Panc1 (cell line): ENCODE measurements around the gene TLCD3A. TPM values are rescaled to one million over a fixed set of nuclear protein-coding genes. Genes with fewer than 3 reads are reported as not detected.
"Not testable (repeated sequence)": the region's sequence is repeated elsewhere in the genome, so short reads cannot be mapped to it uniquely, and the experiment has no call there.

Source experiments
- ATAC-seq: fragments of 200-7000 bp; cut with Tn5 transposase; 2 replicates; pipeline ENCODE4 v1.9.1; 2020; ENCODE audit warnings: mild to moderate bottlenecking, moderate library complexity
- BruUV-seq: library from RNA; stranded (reverse); fragments of 400-500 nt; replicated peaks from 2 replicates; lab custom pipeline; 2021; lab: Mats Ljungman, UMichigan
- CTCF ChIA-PET: fragments of 300-600 bp; sonication (Branson Sonifier 250); formaldehyde crosslinking; loops from one replicate; lab custom pipeline; 2022; ENCODE audit warnings: antibody characterized with exemption; lab: Charles Lee
- POLR2A ChIA-PET: fragments of 300-600 bp; sonication (Branson Sonifier 250); formaldehyde crosslinking; loops from one replicate; lab custom pipeline; 2022; ENCODE audit warnings: antibody characterized with exemption; lab: Charles Lee
- DNase-seq: peaks from one replicate; pipeline ENCODE4 v3.0.0-alpha.2; 2010; ENCODE audit warnings: low read depth, low spot score
- H3K27ac ChIP-seq: 2 replicates; pipeline ENCODE4 v1.5.1; 2011; ENCODE audit warnings: mild to moderate bottlenecking, low read length, inconsistent platforms
- H3K27me3 ChIP-seq: fragments of 200-500 bp; sonication (Bioruptor generic); 2 replicates; pipeline ENCODE4 v1.6.0; 2014; ENCODE audit warnings: low read length, inconsistent platforms; ENCODE audit not compliant: control insufficient read depth, insufficient read depth
- H3K36me3 ChIP-seq: fragments of 200-500 bp; sonication (Bioruptor generic); 2 replicates; pipeline ENCODE4 v1.5.1; 2014; ENCODE audit warnings: inconsistent platforms, mild to moderate bottlenecking, low read length, moderate library complexity; ENCODE audit not compliant: control insufficient read depth, insufficient read depth
- H3K4me1 ChIP-seq: 2 replicates; pipeline ENCODE4 v1.5.1; 2011; ENCODE audit warnings: inconsistent platforms, mild to moderate bottlenecking, low read length, moderate library complexity; ENCODE audit not compliant: control insufficient read depth, insufficient read depth
- H3K4me3 ChIP-seq, 2 experiments: 2 replicates each; pipeline ENCODE4 v1.5.1; 2011 to 2012; ENCODE audit warnings: low read depth in 2 of 2, low read length in 2 of 2, mild to moderate bottlenecking in 2 of 2, inconsistent platforms in 1 of 2, moderate library complexity in 1 of 2
- H3K9me3 ChIP-seq: fragments of 200-500 bp; sonication (Bioruptor generic); 2 replicates; pipeline ENCODE4 v1.5.1; 2014; ENCODE audit warnings: low read depth, mild to moderate bottlenecking, inconsistent platforms, low read length, moderate library complexity; ENCODE audit not compliant: control insufficient read depth, insufficient read depth
- CTCF ChIP-seq: fragments of 450-650 bp; IDR thresholded peaks from 2 replicates; pipeline ENCODE4 v1.5.1; 2017; ENCODE audit warnings: mild to moderate bottlenecking
- POLR2AphosphoS5 ChIP-seq: IDR thresholded peaks from 2 replicates; pipeline ENCODE4 v1.6.1; 2012; ENCODE audit warnings: mild to moderate bottlenecking, low read depth, low read length, moderate library complexity
- REST ChIP-seq, 2 experiments: IDR thresholded peaks; 2 replicates each; pipeline ENCODE4 v1.6.1; 2011 to 2012; ENCODE audit warnings: low read depth in 2 of 2, control low read depth in 1 of 2, low read length in 1 of 2, mild to moderate bottlenecking in 1 of 2, moderate library complexity in 1 of 2; ENCODE audit not compliant: insufficient read depth in 1 of 2
- SIN3A ChIP-seq: IDR thresholded peaks from 2 replicates; pipeline ENCODE4 v1.6.1; 2012; ENCODE audit warnings: low read depth, mild to moderate bottlenecking, low read length, moderate library complexity, borderline replicate concordance; ENCODE audit not compliant: insufficient read depth
- TCF7L2 ChIP-seq: IDR thresholded peaks from 2 replicates; pipeline ENCODE4 v1.6.1; 2011; ENCODE audit warnings: mild to moderate bottlenecking, low read depth, low read length, inconsistent platforms
- in situ Hi-C: cut with HindIII; loops from 2 replicates; pipeline ENCODE4 v1.10.0; 2016; ENCODE audit warnings: low sequenced_read_pairs, low pct_unique_long_range_greater_than_20kb
- intact Hi-C: fragments of 100-400 bp; cut with micrococcal nuclease; formaldehyde crosslinking; loops from one replicate; pipeline ENCODE4 v1.10.0; 2022; ENCODE audit not compliant: unreplicated experiment
- total RNA-seq: library from RNA; stranded (reverse); gene quantifications from one replicate; pipeline ENCODE4 v1.2.1, GENCODE V29; 2021; ENCODE audit not compliant: unreplicated experiment

TLCD3A gene
- total RNA-seq, 1 experiment from 2014 or later = 30.4 TPM

GRCh38 chr17:788551-788950 lies 56.2 kb downstream of the TLCD3A start:
- H3K4me3 ChIP-seq = no peak overlapping the region
- peaks cover 7% of the 10 kb centered on the region; the same call in 1 of the 2 replicates for H3K4me1 ChIP-seq
- no peaks in the 10 kb centered on the region; the same call in 1 of the 2 replicates for H3K36me3 ChIP-seq
- no peaks in the 10 kb centered on the region for H3K27me3 ChIP-seq
- CTCF ChIA-PET = interaction anchor here (0.8 kb wide), 1 partner anchor 192 kb away, joined by 3 read pairs; no protein-coding TSS in a partner anchor
- in situ Hi-C loops = no loop called here
- BruUV-seq = no TSS peak
- ATAC-seq (no peak), DNase-seq (no peak)
- H3K9me3 ChIP-seq = no peaks in the 10 kb centered on the region
- H3K27ac ChIP-seq = no peak overlapping the region
- POLR2A ChIA-PET = no interaction called here
- intact Hi-C loops = no loop called here
- TF ChIP-seq POLR2AphosphoS5 = no peak
- no peak for TF ChIP-seq TCF7L2
- no peak for TF ChIP-seq REST (IDR thresholded peaks at IDR 0.05; ENCODE audit: insufficient read depth in 1 of 2, low read depth in 2 of 2, low read length in 1 of 2)
- no peak for TF ChIP-seq SIN3A
- no peak for TF ChIP-seq CTCF

- DNase-seq = no peak
- Histone ChIP-seq H3K27ac (no peak overlapping the region), H3K4me3 (no peak overlapping the region), H3K36me3 (no peaks in the 10 kb centered on the region; the same call in 1 of the 2 replicates), H3K27me3 (no peaks in the 10 kb centered on the region), H3K9me3 (no peaks in the 10 kb centered on the region), H3K4me1 (peaks cover 6% of the 10 kb centered on the region; the same call in 1 of the 2 replicates)
- intact Hi-C loops = no loop called here
- TF ChIP-seq CTCF (no peak), SIN3A (no peak), POLR2AphosphoS5 (peak; percentile 35; the same call in 1 of the 2 replicates), REST (IDR thresholded peaks at IDR 0.05; ENCODE audit: insufficient read depth in 1 of 2, low read depth in 2 of 2, low read length in 1 of 2) (no peak), TCF7L2 (no peak)
- ATAC-seq = no peak
- BruUV-seq = no TSS peak
- ChIA-PET POLR2A (no interaction called here), CTCF (interaction anchor here (0.8 kb wide), 1 partner anchor 192 kb away, joined by 3 read pairs; no protein-coding TSS in a partner anchor)
- in situ Hi-C loops = no loop called here
These were observed 56.9 kb downstream of the TLCD3A start for GRCh38 chr17:789160-789840.

GRCh38 chr17:789931-790873 lies 57.8 kb downstream of the TLCD3A start:
- POLR2A ChIA-PET = not testable (repeated sequence)

More at GRCh38 chr17:789931-790873, 57.8 kb downstream of the TLCD3A start:
- CTCF ChIA-PET, H3K9me3 ChIP-seq, H3K36me3 ChIP-seq, in situ Hi-C loops, intact Hi-C loops, BruUV-seq, DNase-seq, H3K27ac ChIP-seq, H3K27me3 ChIP-seq, H3K4me3 ChIP-seq: not testable (repeated sequence)
- ATAC-seq = peak; percentile 49
- peaks cover 11% of the 10 kb centered on the region for H3K4me1 ChIP-seq
